Breast epithelium (tissue), 4 donors: Measurements from ENCODE around the gene WNT1. TPM values are rescaled to one million over a fixed set of nuclear protein-coding genes. Genes with fewer than 3 reads are reported as not detected.

Experiments used
- DNase-seq, 2 donors: peaks; one replicate each; pipeline ENCODE4 v3.0.0-alpha.2; 2019; ENCODE audit warnings: low spot score in 2 of 2
- H3K27ac ChIP-seq, 2 donors: fragments of 200-600 bp; sonication (generic) in 1 of 2; one replicate each; pipeline ENCODE4 v1.5.1; 2016 to 2019; ENCODE audit warnings: mild to moderate bottlenecking in 1 of 2
- H3K27me3 ChIP-seq, 2 donors: fragments of 200-600 bp; sonication (generic) in 1 of 2; one replicate each; pipeline versions ENCODE4 v1.5.1 to v1.6.0; 2017 to 2019; ENCODE audit warnings: control low read depth in 1 of 2, mild to moderate bottlenecking in 1 of 2
- H3K36me3 ChIP-seq: fragments of 200-600 bp; one replicate; pipeline ENCODE4 v1.5.1; 2019
- H3K4me1 ChIP-seq, 2 donors: fragments of 200-600 bp; sonication (generic); one replicate each; pipeline ENCODE4 v1.5.1; 2016 to 2019; ENCODE audit warnings: control low read depth in 1 of 2
- H3K4me3 ChIP-seq, 3 donors: fragments of 200-600 bp; sonication (generic); 1 replicate in 2 of 3; 2 replicates in 1 of 3; pipeline ENCODE4 v1.5.1; 2016 to 2019; ENCODE audit warnings: mild to moderate bottlenecking in 3 of 3, moderate library complexity in 2 of 3
- H3K9me3 ChIP-seq, 2 donors: fragments of 200-600 bp; sonication (generic) in 1 of 2; one replicate each; pipeline ENCODE4 v1.5.1; 2016 to 2019; ENCODE audit warnings: control low read depth in 1 of 2
- POLR2A ChIP-seq: fragments of 450-650 bp; IDR thresholded peaks from one replicate; pipeline ENCODE4 v1.6.1; 2016; ENCODE audit warnings: antibody characterized with exemption, mild to moderate bottlenecking, moderate library complexity
- POLR2AphosphoS5 ChIP-seq, 3 donors: sonication (generic); formaldehyde crosslinking; IDR thresholded peaks; one replicate each; pipeline ENCODE4 v1.6.1; 2017; ENCODE audit warnings: antibody characterized with exemption in 3 of 3
- intact Hi-C: fragments of 100-400 bp; cut with DNase I; formaldehyde crosslinking; loops from one replicate; pipeline ENCODE4 v1.15.1; 2023; ENCODE audit warnings: low total_unique reads
- total RNA-seq, 3 donors: library from RNA; depleted of rRNA; stranded (reverse); fragments of >200 nt; gene quantifications; one replicate each; pipeline ENCODE4 v1.1.0, GENCODE V29; 2016
- TF ChIP-seq, protein P1 (sequence below), 3 donors: fragments of 450-650 bp; IDR thresholded peaks; one replicate each; pipeline ENCODE4 v1.5.1; 2016 to 2017; ENCODE audit warnings: antibody characterized with exemption in 3 of 3, mild to moderate bottlenecking in 3 of 3, moderate library complexity in 3 of 3

WNT1 gene
- total RNA-seq, 3 donors from 2014 or later: not detected

- no peaks in the 10 kb centered on the region for H3K9me3 ChIP-seq
- H3K27ac ChIP-seq: no peak overlapping the region
- H3K4me1 ChIP-seq: no peaks in the 10 kb centered on the region
- TF ChIP-seq, protein P1, sequence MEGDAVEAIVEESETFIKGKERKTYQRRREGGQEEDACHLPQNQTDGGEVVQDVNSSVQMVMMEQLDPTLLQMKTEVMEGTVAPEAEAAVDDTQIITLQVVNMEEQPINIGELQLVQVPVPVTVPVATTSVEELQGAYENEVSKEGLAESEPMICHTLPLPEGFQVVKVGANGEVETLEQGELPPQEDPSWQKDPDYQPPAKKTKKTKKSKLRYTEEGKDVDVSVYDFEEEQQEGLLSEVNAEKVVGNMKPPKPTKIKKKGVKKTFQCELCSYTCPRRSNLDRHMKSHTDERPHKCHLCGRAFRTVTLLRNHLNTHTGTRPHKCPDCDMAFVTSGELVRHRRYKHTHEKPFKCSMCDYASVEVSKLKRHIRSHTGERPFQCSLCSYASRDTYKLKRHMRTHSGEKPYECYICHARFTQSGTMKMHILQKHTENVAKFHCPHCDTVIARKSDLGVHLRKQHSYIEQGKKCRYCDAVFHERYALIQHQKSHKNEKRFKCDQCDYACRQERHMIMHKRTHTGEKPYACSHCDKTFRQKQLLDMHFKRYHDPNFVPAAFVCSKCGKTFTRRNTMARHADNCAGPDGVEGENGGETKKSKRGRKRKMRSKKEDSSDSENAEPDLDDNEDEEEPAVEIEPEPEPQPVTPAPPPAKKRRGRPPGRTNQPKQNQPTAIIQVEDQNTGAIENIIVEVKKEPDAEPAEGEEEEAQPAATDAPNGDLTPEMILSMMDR (IDR thresholded peaks at IDR 0.05): no peak
- TF ChIP-seq POLR2A: no peak
- no peak for TF ChIP-seq POLR2AphosphoS5 (IDR thresholded peaks at IDR 0.05)
- H3K36me3 ChIP-seq: no peaks in the 10 kb centered on the region
- H3K27me3 ChIP-seq: no peaks in the 10 kb centered on the region
- no peak for DNase-seq
- no peak overlapping the region for H3K4me3 ChIP-seq
- intact Hi-C loops: no loop called here
These were observed 48.0 kb downstream of the WNT1 start for GRCh38 chr12:49026101-49026500.

DNA sequence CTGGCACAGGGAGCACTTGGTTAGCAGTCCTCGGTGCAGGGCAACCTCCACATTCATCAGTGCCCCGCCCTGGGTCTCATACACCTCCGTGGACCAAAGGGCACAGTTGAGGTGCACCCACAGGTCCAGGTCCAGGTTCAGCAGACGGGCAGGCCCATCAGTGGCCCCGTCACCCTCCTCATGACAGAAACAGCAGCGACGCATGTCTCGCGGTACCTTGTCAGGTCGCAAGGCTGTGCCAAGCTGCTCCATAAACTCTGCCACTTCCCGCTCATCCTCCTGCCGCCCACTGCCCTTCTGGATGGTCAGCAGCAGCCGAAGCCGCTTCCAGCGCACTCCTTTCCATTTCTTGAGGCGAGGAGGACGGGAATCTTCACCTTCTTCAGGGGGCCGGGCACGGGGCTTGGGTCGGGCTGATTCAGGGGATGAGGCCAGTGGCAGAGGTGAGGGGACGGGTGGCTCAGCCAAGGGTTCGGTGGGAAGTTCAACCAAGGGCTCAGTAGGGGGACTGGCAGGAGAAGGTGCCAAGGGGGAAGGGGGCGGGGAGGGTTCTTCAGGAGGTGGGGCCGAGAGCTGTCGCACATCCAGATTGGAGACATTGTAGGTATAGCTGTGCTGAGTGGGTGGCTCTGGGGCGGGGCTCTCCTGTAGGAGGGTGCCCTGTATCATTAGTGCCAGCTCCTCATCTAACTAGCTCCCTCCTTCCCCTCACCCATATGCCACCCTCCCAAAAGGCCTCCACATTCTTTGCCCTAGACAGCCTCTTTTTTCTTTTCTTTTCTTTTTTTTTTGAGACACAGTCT is 48.8 kb downstream of the WNT1 start:
- DNase-seq: no peak
- TF ChIP-seq POLR2AphosphoS5 (IDR thresholded peaks at IDR 0.05) (no peak), POLR2A (no peak)
- TF ChIP-seq, protein P1 (IDR thresholded peaks at IDR 0.05): no peak
- H3K36me3 ChIP-seq: no peaks in the 10 kb centered on the region
- H3K27me3 ChIP-seq: no peaks in the 10 kb centered on the region
- H3K4me1 ChIP-seq: no peaks in the 10 kb centered on the region
- no peak overlapping the region for H3K4me3 ChIP-seq
- H3K9me3 ChIP-seq: no peaks in the 10 kb centered on the region
- H3K27ac ChIP-seq: no peak overlapping the region
- intact Hi-C loops: no loop called here

GRCh38 chr12:49027846-49028555 is 49.9 kb downstream of the WNT1 start:
- no peak overlapping the region for H3K27ac ChIP-seq
- DNase-seq: no peak
- no peak overlapping the region for H3K4me3 ChIP-seq
- H3K27me3 ChIP-seq: no peaks in the 10 kb centered on the region
- intact Hi-C loops: no loop called here
- no peaks in the 10 kb centered on the region for H3K4me1 ChIP-seq
- H3K36me3 ChIP-seq: peaks cover under 1% of the 10 kb centered on the region
- TF ChIP-seq, protein P1 (IDR thresholded peaks at IDR 0.05): no peak
- no peak for TF ChIP-seq POLR2AphosphoS5 (IDR thresholded peaks at IDR 0.05)
- H3K9me3 ChIP-seq: no peaks in the 10 kb centered on the region

DNA sequence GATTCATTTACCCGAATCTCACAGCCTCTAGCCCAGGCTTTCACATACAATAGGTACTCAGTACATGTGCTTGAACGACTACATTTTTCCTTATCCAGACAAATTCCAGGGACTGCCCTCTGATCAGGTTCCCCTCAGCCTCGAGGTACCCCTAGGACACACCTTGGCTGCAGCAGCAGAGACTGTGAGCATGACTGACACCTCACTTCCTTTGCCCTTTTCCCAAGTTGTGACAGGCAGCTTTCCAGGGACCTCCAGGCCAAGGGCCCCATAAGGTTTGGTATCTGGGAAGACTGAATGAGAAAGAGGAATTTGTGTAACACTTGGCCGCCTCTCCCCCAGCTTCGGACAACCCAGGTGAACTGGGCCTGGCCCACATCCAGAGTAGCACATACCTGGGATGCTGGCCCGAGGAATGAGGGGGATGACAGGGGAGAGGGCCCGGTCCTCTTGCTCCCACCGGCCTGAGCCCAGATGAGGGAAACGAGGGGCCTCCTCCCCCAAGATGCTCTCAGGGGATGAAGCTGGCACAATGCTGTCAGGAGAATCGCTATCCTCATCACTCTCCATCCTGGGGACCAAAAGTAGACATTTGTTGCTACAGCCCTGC is 50.6 kb downstream of the WNT1 start:
- no peak for TF ChIP-seq POLR2AphosphoS5 (IDR thresholded peaks at IDR 0.05)
- TF ChIP-seq, protein P1 (IDR thresholded peaks at IDR 0.05): no peak
- no peak for TF ChIP-seq POLR2A
- no peaks in the 10 kb centered on the region for H3K27me3 ChIP-seq
- no peaks in the 10 kb centered on the region for H3K9me3 ChIP-seq
- H3K27ac ChIP-seq: no peak overlapping the region
- H3K4me1 ChIP-seq: no peaks in the 10 kb centered on the region
- H3K36me3 ChIP-seq: peaks cover 6% of the 10 kb centered on the region
- no peak overlapping the region for H3K4me3 ChIP-seq
- intact Hi-C loops: no loop called here
- DNase-seq: no peak

DNA sequence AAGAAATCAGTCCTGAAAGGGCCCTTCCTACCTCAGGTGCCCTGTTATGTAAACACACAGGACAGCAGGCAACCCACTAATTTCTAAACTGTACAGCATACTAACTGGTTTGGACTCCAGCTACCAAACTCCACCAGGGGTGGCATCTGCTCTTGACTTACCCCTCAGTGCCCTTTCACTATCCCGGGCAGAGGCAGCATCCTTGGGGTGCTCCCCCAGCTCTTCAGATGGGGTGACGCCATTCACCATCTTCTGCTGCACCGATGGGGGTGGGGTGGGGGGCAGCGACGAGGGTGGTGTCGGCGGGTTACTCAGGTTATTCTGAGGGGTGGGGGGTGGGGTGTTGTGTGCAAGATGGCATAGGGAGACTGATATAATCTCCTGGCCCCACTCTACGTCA is 52.0 kb downstream of the WNT1 start:
- Histone ChIP-seq H3K4me1 (no peaks in the 10 kb centered on the region), H3K27me3 (no peaks in the 10 kb centered on the region), H3K27ac (no peak overlapping the region), H3K36me3 (peaks cover 6% of the 10 kb centered on the region), H3K4me3 (no peak overlapping the region), H3K9me3 (no peaks in the 10 kb centered on the region)
- intact Hi-C loops: no loop called here
- no peak for TF ChIP-seq POLR2AphosphoS5 (IDR thresholded peaks at IDR 0.05)
- DNase-seq: no peak
